Neural progenitor cell (in vitro differentiated cells): ENCODE results near the gene DRG2.

Experiments
- EZH2 ChIP-seq: fragments of 200-600 bp; sonication (generic); IDR thresholded peaks from 2 replicates; pipeline ENCODE4 v1.6.1; 2017; ENCODE audit warnings: antibody characterized with exemption, mild to moderate bottlenecking, moderate library complexity
- TF ChIP-seq, protein P1 (sequence below): fragments of 200-600 bp; sonication (generic); IDR thresholded peaks from 2 replicates; pipeline ENCODE4 v1.5.1; 2017; ENCODE audit warnings: antibody characterized with exemption, mild to moderate bottlenecking

DNA sequence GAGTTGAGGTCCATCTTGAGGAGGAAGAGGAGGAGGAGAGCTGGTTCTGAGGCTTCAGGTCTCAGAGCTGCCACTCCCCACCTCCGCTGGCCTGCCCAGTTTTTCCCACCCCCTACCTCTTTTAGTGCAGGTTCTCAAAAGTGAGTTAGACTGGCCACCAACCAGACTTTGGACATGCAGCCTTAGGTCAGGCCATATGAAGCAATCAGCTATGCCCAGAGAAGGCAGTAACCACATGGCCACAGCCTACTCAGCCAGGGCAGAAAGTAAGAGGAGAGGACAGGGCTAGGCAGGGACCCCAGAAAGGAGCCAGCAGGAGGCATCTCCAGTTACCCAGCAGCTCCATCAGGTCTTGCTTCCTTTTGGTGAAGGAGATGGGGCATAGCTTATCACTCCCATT, 29.8 kb downstream of the DRG2 start:
- TF ChIP-seq, protein P1, sequence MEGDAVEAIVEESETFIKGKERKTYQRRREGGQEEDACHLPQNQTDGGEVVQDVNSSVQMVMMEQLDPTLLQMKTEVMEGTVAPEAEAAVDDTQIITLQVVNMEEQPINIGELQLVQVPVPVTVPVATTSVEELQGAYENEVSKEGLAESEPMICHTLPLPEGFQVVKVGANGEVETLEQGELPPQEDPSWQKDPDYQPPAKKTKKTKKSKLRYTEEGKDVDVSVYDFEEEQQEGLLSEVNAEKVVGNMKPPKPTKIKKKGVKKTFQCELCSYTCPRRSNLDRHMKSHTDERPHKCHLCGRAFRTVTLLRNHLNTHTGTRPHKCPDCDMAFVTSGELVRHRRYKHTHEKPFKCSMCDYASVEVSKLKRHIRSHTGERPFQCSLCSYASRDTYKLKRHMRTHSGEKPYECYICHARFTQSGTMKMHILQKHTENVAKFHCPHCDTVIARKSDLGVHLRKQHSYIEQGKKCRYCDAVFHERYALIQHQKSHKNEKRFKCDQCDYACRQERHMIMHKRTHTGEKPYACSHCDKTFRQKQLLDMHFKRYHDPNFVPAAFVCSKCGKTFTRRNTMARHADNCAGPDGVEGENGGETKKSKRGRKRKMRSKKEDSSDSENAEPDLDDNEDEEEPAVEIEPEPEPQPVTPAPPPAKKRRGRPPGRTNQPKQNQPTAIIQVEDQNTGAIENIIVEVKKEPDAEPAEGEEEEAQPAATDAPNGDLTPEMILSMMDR: no peak
- no peak for TF ChIP-seq EZH2
